ENCODE data around the gene SLX9.

DNA sequence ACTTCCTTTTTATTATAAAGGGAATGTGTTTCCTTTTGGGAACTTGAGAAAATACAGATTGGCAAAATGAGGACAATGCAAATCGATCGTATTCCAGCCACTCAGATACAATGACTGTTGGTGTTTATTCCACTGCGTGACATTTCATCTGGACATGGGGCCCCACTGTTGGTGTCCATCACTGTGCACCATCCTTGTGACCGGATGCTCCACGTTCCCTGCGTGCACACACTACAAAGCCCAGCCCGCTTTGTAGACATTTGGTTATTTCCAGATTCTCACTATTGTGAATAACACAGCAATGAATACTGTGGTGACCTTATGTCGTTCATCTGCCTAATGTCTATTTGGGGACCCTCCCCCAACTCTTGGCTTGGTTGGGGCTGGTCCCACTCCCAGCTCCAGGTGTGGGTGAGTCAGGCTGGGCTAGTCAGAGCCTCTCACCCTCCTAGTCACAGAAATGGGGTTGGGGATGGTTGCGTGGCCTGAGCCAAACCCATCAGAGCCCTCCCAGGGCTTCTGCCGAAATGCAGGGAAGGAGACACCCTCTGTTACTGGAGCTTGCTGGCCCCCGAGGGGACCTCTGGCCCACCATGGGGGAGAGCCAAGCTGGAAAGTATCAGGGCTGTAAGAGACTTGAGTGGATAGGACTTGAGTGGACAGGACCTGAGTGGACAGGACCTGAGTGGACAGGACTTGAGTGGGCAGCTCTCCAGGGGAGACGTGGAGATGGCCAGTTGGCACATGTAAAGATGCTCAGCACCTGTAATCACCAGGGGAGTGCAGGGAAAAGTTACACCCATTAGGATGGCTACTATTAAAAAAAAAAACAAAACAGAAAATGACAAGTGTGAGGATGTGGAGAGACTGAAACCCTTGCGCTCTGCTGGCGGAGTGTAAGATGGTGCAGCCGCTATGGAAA lies 77.5 kb downstream of the SLX9 start:
- TF ChIP-seq, protein P1, sequence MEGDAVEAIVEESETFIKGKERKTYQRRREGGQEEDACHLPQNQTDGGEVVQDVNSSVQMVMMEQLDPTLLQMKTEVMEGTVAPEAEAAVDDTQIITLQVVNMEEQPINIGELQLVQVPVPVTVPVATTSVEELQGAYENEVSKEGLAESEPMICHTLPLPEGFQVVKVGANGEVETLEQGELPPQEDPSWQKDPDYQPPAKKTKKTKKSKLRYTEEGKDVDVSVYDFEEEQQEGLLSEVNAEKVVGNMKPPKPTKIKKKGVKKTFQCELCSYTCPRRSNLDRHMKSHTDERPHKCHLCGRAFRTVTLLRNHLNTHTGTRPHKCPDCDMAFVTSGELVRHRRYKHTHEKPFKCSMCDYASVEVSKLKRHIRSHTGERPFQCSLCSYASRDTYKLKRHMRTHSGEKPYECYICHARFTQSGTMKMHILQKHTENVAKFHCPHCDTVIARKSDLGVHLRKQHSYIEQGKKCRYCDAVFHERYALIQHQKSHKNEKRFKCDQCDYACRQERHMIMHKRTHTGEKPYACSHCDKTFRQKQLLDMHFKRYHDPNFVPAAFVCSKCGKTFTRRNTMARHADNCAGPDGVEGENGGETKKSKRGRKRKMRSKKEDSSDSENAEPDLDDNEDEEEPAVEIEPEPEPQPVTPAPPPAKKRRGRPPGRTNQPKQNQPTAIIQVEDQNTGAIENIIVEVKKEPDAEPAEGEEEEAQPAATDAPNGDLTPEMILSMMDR (IDR thresholded peaks at IDR 0.05; ENCODE audit: insufficient read depth, low read length) = no peak
- no peak for TF ChIP-seq POLR2AphosphoS5 (IDR thresholded peaks at IDR 0.05; ENCODE audit: low read depth)

All from HL-60 (cell line).